GM12801 (cell line): Measurements from ENCODE around the gene FOXJ3.

Experiments used
- TF ChIP-seq, protein P1 (sequence below): IDR thresholded peaks from one replicate; pipeline ENCODE4 v1.5.1; 2011; ENCODE audit warnings: control low read depth; ENCODE audit not compliant: insufficient read length; ENCODE audit errors: extremely low read depth

Gene FOXJ3

DNA sequence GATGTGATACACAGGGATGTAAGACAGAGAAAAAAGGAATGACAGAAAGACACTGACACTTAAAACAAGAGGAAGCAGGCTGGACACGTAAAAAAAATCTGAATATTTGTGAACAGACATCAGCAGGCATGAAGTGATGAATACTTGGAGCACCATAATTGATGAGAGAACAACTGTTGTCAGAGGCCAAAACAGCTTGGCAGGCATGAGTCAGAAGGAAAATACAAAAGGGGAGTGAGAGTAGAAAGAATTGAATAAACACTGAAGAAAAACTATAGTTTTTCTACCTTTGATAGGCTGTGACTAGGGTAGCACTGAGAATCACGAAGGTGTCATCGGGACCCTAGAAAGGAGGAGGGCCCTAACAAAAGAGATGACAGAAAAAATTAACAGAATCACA, 148.9 kb downstream of the FOXJ3 start:
- TF ChIP-seq, protein P1, sequence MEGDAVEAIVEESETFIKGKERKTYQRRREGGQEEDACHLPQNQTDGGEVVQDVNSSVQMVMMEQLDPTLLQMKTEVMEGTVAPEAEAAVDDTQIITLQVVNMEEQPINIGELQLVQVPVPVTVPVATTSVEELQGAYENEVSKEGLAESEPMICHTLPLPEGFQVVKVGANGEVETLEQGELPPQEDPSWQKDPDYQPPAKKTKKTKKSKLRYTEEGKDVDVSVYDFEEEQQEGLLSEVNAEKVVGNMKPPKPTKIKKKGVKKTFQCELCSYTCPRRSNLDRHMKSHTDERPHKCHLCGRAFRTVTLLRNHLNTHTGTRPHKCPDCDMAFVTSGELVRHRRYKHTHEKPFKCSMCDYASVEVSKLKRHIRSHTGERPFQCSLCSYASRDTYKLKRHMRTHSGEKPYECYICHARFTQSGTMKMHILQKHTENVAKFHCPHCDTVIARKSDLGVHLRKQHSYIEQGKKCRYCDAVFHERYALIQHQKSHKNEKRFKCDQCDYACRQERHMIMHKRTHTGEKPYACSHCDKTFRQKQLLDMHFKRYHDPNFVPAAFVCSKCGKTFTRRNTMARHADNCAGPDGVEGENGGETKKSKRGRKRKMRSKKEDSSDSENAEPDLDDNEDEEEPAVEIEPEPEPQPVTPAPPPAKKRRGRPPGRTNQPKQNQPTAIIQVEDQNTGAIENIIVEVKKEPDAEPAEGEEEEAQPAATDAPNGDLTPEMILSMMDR = no peak

DNA sequence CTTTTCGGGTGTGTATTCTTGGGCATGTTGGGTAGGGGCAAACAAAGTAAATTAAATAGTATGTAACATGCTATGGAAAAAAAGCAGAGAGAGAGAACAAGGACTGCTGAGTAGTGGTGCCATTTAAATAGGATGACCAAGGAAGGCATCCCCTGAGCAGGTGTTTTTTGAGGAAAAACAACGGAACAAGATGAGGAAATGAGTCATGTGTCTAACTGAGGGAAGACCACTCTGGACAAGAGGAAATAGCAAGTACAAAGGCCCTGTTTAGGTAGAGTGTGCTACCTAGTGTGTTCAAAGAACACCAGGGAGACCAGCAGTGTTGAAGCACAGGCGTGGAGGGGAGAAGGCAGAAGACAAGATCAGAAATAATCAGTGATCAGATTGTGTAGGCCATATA, 150.4 kb downstream of the FOXJ3 start:
- TF ChIP-seq, protein P1 = no peak

DNA sequence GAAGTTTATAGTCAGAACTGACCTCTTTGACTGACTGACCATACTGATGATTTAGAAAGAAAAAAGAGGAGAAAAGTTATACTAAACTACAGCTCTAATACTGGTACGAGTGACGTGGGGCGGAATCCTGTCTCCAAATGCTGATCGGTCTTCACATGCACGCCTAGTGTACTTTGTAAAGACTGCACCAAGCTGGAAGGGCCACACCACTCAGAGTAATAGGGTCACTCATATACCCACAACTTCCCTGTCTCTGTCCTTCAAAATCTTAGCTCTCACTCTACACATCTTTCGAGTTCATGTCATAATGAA, 151.1 kb downstream of the FOXJ3 start:
- TF ChIP-seq, protein P1 = no peak

DNA sequence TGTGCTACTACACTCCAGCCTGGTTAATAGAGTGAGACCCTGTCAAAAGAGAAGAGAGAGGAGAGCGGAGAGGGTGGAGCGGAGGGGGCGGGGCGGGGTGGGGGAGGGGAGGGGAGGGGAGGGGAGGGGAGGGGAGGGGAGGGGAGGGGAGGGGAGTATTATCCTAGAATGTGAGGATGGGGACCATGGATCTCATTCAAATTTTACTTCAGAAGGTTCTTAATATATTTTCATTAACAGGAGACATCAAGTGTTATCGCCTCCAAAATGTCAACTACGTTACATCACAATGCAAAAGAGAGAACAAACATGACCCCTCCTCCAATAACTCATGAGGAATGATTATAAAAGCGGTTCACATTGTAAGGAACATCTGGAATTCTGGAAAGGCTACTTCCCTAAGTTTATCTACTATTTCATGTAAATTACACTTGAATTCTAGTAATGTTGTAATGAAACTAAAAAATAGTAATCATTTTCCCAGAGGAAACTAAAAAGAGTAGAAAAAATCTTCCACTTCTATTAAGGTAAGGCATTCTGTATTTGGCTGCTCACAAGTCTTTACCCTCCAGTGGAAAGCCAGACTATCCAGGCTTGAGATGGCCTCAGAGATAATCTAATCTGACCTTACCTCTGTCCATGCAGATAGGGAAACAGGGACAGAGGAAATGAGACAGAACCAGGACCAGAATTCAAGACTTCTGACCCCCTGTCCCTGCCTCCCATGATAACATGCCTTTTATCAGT, 151.7 kb downstream of the FOXJ3 start:
- TF ChIP-seq, protein P1 = no peak

DNA sequence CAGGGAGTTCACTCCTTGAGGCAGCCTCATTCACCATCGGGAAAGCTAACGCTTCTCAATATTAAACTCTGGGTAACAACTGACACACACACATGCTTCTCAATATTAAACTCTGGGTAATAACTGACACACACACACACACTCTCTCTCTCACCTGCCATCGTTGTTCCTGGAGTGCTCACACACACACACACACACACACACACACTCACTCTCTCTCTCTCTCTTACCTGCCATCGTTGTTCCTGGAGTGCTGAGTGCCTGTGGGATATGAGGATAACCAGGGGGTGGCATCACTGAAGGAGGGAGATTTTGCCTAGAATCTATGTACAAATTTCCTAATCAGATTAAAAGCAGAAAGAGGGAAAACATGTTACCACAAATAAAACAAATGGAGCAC, 153.3 kb downstream of the FOXJ3 start:
- TF ChIP-seq, protein P1 = no peak

DNA sequence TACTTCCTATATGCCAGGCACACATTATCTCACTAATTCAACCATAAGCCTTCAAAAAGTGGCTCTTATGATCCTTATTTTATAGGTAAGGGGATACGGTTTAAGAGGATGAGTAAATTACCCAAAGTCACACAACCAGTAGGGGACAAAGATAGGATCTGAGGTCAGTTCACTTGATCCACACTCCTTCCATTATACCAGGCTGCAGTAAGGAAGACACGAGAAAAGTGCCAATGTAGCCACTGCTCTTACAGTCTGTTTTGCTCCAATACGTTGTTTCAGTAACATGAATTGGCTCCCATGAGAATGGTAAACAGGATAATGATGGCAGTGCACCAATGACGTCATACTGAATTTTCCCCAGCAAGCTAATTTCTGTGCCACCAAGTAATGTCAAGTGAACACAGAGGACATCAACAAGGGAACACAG, 155.1 kb downstream of the FOXJ3 start:
- TF ChIP-seq, protein P1 = no peak

DNA sequence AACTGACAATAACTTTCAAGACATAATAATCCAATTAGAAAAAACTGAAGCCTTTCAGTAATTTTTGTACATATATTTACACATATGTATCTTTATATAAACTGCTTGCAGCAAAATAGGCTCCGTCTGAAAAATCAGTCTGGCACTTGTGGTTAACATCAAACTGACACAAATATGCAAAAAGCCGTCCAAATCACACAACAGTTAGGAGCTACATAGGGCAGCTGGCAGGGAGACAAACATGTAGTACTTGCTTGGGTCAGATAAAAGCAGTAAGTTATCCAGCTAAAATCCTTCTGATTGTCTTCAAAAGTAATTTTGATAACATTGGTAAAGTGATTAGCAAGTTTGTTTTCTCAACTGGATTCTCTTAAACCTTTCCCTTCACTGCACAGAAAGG, 155.8 kb downstream of the FOXJ3 start:
- TF ChIP-seq, protein P1 = no peak
